ENCODE measurements around the gene CKS1B.

The CKS1B gene

DNA sequence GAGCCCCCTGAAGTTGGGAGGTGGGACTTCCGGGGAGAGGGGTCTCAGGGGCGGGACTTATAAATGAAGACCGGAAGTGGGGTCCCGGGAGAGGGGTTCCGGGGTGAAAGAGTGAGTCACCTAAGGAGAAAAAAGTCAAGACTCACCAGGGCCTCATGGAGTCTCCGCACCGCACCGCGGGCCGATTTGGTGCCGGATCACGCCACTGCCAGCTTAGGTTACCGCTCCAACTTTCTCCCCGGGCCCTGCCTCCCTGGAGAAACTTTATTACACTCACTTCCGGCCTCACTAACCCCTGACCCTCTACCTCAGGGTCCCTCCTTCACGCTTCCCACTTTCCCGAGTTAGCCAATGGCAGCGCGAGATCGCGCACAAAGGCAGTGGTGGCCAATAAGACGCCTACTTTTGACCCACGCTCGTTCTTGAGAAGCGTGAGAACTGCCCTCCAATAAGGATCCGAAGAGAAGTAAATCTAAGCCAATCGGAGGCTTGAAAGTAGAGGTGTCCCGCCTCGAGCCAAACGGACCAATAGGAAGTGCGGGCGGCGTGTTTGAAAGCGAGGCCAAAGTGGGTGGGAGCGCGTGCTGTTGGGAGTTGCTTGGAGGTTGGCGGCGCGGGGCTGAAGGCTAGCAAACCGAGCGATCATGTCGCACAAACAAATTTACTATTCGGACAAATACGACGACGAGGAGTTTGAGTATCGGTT lies at the start of gene CKS1B:
CKS1B (plus strand) TSS at position 580 of the 706 bp plus-strand sequence; CDS start at position 645, 65 bp downstream.
- peak; percentile 23 for FAIRE-seq
- peak; percentile 88 for DNase-seq (ENCODE audit: insufficient read length, low spot score)

GRCh38 chr1:154925335-154926170 lies 48.9 kb upstream of the CKS1B start:
- FAIRE-seq (no peak), DNase-seq (ENCODE audit: insufficient read length, low spot score) (no peak)

DNA sequence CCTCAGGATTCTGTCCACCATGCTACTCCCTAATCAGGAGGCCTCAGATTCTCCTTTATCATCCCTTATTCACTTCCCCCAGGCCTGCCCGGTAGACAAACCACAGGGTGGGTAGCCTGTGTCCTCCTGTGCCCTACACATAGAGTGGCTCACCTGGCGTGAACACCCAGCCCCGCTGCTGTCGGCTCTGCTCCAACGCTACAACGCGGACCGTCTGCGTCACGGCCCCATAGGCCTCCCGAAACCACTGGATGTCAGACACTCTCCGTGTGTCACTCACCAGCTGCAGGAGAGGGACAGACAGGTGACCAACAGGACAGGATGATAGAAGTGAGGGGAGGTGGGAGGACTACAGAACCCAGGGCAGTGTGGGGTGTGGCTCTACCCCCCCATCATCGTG lies 48.3 kb upstream of the CKS1B start:
- no peak for FAIRE-seq
- DNase-seq (ENCODE audit: insufficient read length, low spot score): no peak

GRCh38 chr1:154931940-154932487 lies 42.5 kb upstream of the CKS1B start:
- FAIRE-seq (no peak), DNase-seq (ENCODE audit: insufficient read length, low spot score) (no peak)

- no peak for DNase-seq (ENCODE audit: insufficient read length, low spot score)
- no peak for FAIRE-seq
Observed at GRCh38 chr1:154934358-154934948, 40.0 kb upstream of the CKS1B start.

DNA sequence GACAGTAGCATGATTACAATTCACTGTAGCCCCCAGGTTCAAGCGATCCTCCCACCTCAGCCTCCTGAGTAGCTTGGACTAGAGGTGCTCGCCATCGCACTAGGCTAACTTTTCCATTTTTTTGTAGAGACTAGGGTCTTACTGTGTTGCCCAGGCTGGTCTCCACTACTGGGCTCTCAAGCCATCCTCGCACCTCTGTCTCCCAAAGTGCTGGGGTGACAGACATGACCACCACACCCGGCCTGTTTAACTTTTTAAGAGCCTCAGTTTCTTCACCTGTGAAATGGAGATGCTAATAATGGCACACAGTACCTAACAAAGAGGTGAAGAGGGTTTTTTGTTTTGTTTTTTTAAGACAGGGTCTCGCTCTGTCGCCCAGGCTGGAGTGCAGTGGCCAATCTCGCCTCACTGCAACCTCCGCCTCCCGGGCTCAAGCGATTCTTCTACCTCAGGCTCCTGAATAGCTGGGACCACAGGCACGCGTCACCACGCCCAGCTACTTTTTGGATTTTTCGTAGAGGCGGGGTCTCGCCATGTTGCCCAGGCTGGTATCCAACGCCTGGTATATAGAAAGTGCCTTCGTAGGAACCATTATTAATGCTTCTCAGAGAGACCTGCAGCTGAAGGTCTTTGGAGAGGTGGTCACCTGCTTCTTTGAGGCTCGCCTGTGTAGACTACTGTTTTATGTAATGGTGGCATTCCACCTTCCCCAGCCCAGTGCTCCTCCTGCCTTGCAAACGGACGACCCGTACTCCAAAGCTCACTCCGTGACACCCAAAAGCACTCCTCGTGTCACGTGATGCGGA lies 38.5 kb upstream of the CKS1B start:
- DNase-seq (ENCODE audit: insufficient read length, low spot score): no peak
- FAIRE-seq: no peak

- DNase-seq (ENCODE audit: insufficient read length, low spot score): peak; percentile 91
- FAIRE-seq: no peak
Observed at GRCh38 chr1:154936555-154937084, 37.9 kb upstream of the CKS1B start, which contains the start of gene PMVK. PMVK (minus strand) TSS chr1:154936719; CDS start chr1:154936685, 34 bp downstream.

DNA sequence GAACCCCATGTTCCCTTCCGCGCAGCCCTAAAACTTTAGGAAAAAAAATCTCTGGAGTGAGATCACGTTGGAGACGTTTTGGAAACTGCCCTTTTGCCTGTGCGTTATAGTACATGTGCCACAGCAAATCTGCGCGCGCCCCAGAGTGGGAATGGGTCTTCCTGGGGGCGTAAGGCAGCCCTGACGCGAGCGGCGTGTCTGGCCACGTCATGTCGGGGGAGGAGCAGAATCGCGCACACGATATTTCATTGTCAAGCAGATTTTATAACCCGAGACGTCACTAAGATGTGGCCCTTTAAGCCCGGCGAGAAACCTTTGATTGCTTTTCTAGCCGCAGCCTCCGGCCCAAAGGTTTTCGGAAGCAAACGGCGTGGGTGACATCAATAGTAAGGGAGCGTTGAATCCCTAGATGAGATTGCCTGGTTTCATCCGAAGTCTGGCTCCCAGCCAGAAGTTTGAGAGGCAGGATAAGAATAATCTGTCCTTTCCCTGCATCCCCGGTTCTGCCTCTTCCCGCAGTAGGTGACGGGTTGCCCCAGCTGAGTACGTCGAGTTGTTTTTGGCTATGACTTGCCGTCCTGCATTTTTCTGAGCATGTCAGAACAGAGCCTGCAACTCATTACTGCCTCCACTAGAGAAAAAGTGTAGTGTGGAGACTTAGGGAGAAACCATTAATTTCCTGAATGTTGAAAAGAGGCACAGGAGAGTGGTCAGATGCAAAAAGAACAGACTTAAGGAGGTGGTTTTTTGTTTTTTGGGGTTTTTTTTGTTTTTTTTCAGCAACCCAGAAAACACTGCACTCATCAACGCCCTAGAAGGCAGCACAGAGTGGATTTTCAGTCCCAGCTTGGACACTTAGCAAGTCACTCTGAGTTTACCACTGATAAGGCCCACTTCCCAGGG lies 37.1 kb upstream of the CKS1B start:
- FAIRE-seq: no peak
- DNase-seq (ENCODE audit: insufficient read length, low spot score): peak; percentile 85

DNA sequence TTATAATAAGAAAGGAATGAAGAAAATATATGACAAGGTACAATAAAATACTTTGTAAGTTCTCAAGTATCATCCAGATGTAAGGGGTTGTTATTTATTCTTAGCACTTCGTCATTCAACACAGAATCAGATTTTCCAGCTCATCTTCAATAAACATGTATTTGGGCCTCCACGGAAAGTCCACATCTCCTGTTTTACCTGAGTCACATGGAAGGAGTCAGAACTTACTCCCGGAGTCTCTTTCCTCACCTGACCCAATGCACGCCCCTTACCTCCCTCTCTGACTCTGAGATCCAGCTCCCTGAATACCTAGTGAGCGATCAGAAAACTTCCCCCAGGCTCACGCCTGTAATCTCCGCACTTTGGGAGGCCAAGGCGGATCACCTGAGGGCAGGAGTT lies 36.5 kb upstream of the CKS1B start:
- DNase-seq (ENCODE audit: insufficient read length, low spot score): no peak
- FAIRE-seq: no peak

DNA sequence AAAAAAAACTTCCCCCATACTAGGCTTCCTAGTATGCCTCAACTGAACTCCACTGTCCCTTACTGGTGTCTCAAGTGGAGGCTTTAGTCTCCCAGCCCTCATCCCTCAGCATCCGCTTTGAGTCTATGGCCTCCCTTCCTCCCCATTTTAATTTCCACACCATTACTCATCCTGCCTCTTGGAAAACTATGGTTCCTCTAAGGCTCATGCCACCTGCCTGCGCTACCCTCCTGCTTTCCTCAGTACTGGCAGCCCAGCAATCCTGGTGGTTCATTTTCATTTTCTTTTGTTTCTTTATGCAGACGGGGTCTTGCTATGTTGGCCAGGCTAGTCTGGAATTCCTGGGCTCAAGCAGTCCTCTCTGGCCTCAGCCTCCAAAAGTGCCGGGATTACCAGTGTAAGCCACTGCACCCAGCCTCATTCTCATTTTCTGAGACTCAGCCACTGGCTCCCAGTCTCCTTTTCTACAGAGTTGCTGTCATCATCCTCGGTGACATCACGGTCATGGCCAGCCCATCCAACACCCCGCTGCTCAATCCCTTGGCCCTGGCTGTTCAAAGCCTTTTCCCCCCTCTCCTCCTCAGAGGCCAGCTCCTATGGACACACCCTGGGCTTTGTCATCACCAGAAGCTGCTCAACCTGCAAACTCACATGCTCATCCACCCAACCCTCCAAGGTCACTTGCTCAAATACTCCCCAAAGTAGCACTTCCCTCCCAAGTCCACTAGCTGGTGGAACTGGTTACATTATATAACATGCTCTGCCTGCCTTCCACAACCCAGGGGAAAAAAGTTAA lies 35.7 kb upstream of the CKS1B start:
- no peak for DNase-seq (ENCODE audit: insufficient read length, low spot score)
- FAIRE-seq: no peak

DNA sequence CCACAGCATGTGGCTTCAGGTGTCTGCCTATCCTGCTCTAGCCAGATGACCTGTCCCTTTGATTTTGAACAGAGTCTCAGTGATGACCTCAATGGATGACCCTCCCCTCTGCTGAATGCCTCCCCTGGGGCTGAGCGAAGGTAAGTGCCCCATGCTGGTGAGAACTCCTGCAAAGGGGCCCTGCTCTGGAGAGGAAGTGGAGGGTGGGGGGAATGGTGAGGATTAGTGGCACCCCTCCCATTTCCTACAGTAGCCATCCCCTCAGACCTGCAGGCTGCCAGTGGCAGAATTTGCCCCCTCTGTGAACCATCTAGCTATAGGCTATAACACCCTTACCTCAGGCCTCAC lies 34.3 kb upstream of the CKS1B start:
- DNase-seq (ENCODE audit: insufficient read length, low spot score) (no peak), FAIRE-seq (no peak)

GRCh38 chr1:154940651-154941194 lies 33.8 kb upstream of the CKS1B start:
- no peak for DNase-seq (ENCODE audit: insufficient read length, low spot score)
- no peak for FAIRE-seq

- DNase-seq (ENCODE audit: insufficient read length, low spot score) (no peak), FAIRE-seq (no peak)
Observed at GRCh38 chr1:154941333-154942013, 33.0 kb upstream of the CKS1B start.

GRCh38 chr1:154943649-154944400 lies 30.7 kb upstream of the CKS1B start:
- DNase-seq (ENCODE audit: insufficient read length, low spot score) (peak; percentile 33), FAIRE-seq (no peak)

DNA sequence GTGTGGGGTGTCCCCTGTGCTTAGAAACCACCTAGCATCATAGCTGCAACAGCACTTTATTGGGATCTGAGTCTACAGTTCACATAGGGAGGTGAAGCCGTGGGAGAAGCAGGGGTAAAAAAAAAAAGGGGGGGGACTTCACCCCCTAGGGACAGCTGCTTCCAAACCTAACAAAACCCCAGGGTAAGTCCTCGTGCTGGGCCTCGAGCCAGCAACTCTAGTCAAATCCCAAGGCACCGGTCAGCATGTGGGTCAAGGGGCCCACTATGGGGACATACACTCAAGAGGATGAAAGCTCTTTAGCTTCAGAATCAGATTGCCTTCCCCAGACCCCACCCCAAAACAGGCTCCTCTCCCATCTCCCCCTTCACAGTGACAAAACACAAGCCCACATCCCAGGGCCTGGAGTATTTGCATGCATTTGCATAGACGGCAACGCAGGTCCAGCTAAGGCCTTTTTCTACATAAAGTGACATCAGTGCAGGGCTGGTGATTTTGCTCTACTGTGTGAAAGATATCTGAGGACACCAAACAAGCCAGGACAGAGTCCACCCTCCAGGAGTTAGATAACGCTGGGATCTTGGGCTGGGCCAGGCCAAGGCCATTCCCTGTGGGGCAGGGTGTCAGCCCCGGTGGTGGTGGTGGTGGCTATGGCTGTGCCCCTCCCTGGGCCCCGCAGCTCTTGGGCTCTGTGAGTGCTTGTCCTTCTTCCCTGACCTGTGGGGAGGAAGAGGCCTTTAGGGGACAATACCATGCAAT lies 29.9 kb upstream of the CKS1B start:
- FAIRE-seq: no peak
- DNase-seq (ENCODE audit: insufficient read length, low spot score): no peak

All from HTR-8/SVneo (cell line).